ENCODE measurements around the gene PRDM16.

Gene PRDM16

DNA sequence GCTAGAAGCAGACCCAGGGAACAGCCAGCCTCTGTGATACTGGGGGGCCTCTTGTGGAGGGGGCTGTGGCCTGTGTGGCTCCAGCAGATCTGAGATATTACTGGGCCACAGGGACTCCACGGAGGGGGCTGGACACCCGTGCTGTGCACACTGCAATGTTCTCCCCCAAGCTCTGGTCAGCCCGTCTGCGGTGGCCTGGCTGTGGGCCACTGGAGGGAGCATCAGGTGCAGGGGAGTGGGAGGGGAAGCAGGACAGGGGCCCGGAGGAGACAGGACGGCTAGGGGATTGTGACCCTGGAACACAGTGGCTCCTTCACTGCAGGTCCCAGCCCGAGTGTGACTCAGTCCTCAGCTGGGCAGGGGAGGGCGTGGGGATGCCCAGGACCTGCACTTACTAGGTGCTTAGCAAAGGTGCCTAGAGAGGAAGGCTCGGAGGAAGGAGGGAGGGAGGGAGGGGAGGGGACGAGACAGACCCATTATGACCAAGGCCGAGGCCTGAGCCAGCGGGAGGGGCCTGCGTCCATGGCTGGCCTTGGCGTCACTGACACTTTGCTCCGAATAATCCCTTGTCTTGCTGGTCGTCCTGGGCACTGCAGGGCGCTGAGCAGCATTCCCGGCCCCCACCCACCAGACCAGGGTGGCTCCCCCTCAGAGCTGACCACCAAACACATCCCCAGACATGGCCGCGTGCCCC, 44.2 kb downstream of the PRDM16 start:
- no peak overlapping the region for H3K27ac ChIP-seq
- DNase-seq (ENCODE audit: low spot score) = no peak
- CTCF ChIA-PET = no interaction called here
- TF ChIP-seq, protein P1, sequence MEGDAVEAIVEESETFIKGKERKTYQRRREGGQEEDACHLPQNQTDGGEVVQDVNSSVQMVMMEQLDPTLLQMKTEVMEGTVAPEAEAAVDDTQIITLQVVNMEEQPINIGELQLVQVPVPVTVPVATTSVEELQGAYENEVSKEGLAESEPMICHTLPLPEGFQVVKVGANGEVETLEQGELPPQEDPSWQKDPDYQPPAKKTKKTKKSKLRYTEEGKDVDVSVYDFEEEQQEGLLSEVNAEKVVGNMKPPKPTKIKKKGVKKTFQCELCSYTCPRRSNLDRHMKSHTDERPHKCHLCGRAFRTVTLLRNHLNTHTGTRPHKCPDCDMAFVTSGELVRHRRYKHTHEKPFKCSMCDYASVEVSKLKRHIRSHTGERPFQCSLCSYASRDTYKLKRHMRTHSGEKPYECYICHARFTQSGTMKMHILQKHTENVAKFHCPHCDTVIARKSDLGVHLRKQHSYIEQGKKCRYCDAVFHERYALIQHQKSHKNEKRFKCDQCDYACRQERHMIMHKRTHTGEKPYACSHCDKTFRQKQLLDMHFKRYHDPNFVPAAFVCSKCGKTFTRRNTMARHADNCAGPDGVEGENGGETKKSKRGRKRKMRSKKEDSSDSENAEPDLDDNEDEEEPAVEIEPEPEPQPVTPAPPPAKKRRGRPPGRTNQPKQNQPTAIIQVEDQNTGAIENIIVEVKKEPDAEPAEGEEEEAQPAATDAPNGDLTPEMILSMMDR (conservative IDR thresholded peaks at IDR 0.05; ENCODE audit: low read depth) = no peak
- POLR2A ChIA-PET (ENCODE audit: low non-redundant PET) = no interaction called here

DNA sequence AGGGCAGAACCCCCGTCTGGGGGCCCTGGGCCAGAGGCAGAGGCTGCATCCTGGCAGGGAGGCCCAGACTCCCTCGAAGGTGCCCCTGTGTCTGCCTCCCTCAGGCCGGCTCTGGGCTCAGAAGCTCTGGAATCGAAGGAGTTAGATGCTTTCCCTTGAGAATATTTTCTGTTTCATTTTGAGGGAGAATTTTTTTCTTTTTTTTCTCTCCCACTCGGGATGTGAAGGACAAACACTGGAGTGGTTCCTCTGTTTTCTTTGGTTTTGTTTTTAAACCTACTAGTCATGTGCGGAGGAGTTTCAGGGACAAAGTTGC, 44.7 kb downstream of the PRDM16 start:
- no peak for DNase-seq (ENCODE audit: low spot score)
- H3K27ac ChIP-seq = no peak overlapping the region
- TF ChIP-seq, protein P1 (conservative IDR thresholded peaks at IDR 0.05; ENCODE audit: low read depth) = no peak
- POLR2A ChIA-PET (ENCODE audit: low non-redundant PET) = no interaction called here
- CTCF ChIA-PET = no interaction called here

- no peak for DNase-seq (ENCODE audit: low spot score)
- no peak overlapping the region for H3K27ac ChIP-seq
- CTCF ChIA-PET = no interaction called here
- TF ChIP-seq, protein P1 (conservative IDR thresholded peaks at IDR 0.05; ENCODE audit: low read depth) = no peak
- POLR2A ChIA-PET (ENCODE audit: low non-redundant PET) = no interaction called here
Measured at GRCh38 chr1:3114131-3114744, 45.2 kb downstream of the PRDM16 start.

DNA sequence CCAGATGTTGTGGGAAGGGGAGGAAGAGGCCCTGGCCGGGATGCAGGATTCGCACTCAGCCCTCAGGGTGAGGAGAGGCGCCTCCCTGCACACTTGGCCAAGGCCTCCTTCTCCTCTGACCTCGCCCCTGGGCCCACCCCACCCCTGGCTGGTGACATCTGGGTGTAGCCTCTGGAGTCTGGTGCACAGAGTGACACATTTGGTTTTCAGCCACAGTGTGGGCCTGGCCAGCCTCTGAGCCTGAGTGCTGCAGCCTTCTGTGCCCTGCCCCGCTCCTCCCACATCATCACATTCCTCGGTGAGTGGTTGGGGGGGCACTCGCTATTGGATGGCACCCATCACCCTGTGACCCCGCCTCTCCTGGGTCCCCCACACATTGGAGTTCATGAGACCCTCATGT, 45.8 kb downstream of the PRDM16 start:
- POLR2A ChIA-PET (ENCODE audit: low non-redundant PET) = no interaction called here
- no peak overlapping the region for H3K27ac ChIP-seq
- DNase-seq (ENCODE audit: low spot score) = no peak
- CTCF ChIA-PET = no interaction called here
- TF ChIP-seq, protein P1 (conservative IDR thresholded peaks at IDR 0.05; ENCODE audit: low read depth) = no peak

DNA sequence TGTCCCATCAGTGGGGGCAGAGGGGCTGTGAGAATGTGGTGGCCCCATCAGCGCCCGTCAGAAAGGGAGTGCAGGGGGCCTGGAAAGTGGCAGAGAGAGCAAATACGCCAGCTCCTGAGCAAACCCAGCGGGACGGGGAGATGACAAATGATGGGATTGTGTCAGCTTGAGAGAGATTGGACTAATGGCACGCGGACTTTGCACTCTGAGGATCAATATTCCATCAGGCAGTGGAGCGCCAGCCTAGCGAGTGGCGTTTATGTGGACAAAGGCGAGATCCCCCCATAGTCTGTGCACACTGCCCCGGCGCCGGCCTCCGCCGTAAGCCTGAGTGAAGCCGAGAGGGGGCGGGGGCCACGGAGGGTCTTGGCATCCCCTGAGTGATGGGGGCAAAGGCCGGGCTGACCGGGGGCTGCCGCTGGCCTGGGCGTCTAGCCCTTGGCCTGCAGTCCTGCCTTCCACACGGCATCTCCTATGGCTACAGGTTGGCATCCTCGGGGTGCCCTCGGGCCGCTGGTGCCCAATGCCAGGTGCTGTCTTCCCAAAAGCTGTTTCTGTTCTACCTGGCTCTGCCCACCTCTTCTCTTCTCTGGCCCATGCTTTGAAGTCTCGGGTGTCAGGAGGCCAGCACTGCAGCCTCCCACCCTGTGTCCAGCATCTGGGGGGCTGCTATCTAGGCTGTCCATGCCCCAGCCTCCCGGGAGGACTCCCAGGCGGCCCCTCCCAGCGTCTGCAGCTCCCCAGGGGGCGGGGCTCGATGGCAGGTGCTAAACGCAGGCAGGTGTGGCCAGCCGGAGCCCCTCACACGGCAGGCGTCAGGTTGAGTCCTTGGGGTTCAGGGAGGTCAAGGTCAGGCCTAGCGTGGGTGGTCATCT, 46.5 kb downstream of the PRDM16 start:
- H3K27ac ChIP-seq = no peak overlapping the region
- TF ChIP-seq, protein P1 (conservative IDR thresholded peaks at IDR 0.05; ENCODE audit: low read depth) = no peak
- CTCF ChIA-PET = no interaction called here
- DNase-seq (ENCODE audit: low spot score) = no peak
- POLR2A ChIA-PET (ENCODE audit: low non-redundant PET) = no interaction called here

DNA sequence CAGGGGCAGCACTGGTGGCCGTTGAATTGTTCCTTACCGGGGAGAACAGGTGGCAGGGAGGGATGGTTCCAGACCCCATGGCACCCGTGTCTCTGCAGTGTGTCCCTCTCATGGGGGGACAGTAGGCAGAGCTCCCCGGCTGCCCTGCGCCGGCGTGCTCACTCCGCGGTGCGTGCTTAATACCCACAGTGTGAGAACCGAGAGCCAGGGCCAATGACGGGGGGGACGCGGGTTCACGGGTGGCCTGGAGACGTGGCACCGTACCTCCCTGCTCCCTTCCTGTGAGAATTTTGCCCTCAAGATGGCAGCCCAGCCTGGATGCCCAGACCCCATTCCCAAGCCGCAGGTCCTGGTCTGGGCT, 47.1 kb downstream of the PRDM16 start:
- POLR2A ChIA-PET (ENCODE audit: low non-redundant PET) = no interaction called here

More for the DNA sequence above, 47.1 kb downstream of the PRDM16 start:
- DNase-seq (ENCODE audit: low spot score) = no peak
- TF ChIP-seq, protein P1 (conservative IDR thresholded peaks at IDR 0.05; ENCODE audit: low read depth) = no peak
- H3K27ac ChIP-seq = no peak overlapping the region
- CTCF ChIA-PET = no interaction called here
